Upper lobe of left lung (tissue), 6 donors: ENCODE data around the gene ARMCX4. TPM values are rescaled to one million over a fixed set of nuclear protein-coding genes. Genes with fewer than 3 reads are reported as not detected.

Experiments used
- ATAC-seq, 2 donors: fragments of 200-7000 bp; cut with Tn5 transposase; one replicate each; pipeline ENCODE4 v1.9.1; 2022; ENCODE audit warnings: mild to moderate bottlenecking in 2 of 2, moderate library complexity in 2 of 2; ENCODE audit not compliant: low FRiP score in 2 of 2
- DNase-seq, 2 donors: peaks; one replicate each; pipeline ENCODE4 v3.0.0-alpha.2; 2019 to 2020
- H3K27ac ChIP-seq, 4 donors: fragments of 200-600 bp; sonication (generic); one replicate each; pipeline ENCODE4 v1.5.1; 2016 to 2019
- H3K27me3 ChIP-seq, 4 donors: fragments of 200-600 bp; sonication (generic); one replicate each; pipeline ENCODE4 v1.5.1; 2017 to 2019
- H3K36me3 ChIP-seq, 4 donors: fragments of 200-600 bp; sonication (generic); one replicate each; pipeline ENCODE4 v1.5.1; 2016 to 2019
- H3K4me1 ChIP-seq, 4 donors: fragments of 200-600 bp; sonication (generic); one replicate each; pipeline ENCODE4 v1.5.1; 2018 to 2019
- H3K4me3 ChIP-seq, 4 donors: fragments of 200-600 bp; sonication (generic); one replicate each; pipeline ENCODE4 v1.5.1; 2017 to 2019; ENCODE audit warnings: mild to moderate bottlenecking in 2 of 4, moderate library complexity in 1 of 4
- H3K9me3 ChIP-seq, 4 donors: fragments of 200-600 bp; sonication (generic); one replicate each; pipeline ENCODE4 v1.5.1; 2018 to 2019
- CTCF ChIP-seq, 6 experiments: fragments of 450-650 bp in 4 of 6; fragments of 200-600 bp in 2 of 6; sonication (generic) in 2 of 6; IDR thresholded peaks; one replicate each; pipeline ENCODE4 v1.5.1; 2016 to 2019; ENCODE audit warnings: antibody characterized with exemption in 6 of 6
- EP300 ChIP-seq, 4 donors: sonication (generic); formaldehyde crosslinking; IDR thresholded peaks; one replicate each; pipeline ENCODE4 v1.5.1; 2017; ENCODE audit warnings: antibody characterized with exemption in 4 of 4, control low read depth in 2 of 4
- POLR2A ChIP-seq, 4 donors: fragments of 450-650 bp; IDR thresholded peaks; one replicate each; pipeline ENCODE4 v1.5.1; 2016 to 2017; ENCODE audit warnings: antibody characterized with exemption in 4 of 4, mild to moderate bottlenecking in 2 of 4
- POLR2AphosphoS5 ChIP-seq, 2 donors: sonication (generic); formaldehyde crosslinking; IDR thresholded peaks; one replicate each; pipeline ENCODE4 v1.5.1; 2017; ENCODE audit warnings: antibody characterized with exemption in 2 of 2
- WGBS, 2 donors: methylation state at CpG; one replicate each; pipeline ENCODE4 v1.1.5; 2017 to 2018; 5-methylcytosine and 5-hydroxymethylcytosine counted together
- total RNA-seq, 6 donors: library from RNA; depleted of rRNA in 4 of 6; stranded (reverse); fragments of >200 nt in 4 of 6; gene quantifications; one replicate each; pipeline versions ENCODE4 v1.1.0 to v1.2.1, GENCODE V29; 2016 to 2021
- donor health status: DM: no; HTN: no; CAD: no; lungs with moderate emphysema.
- donor health status: DM: no; HTN: yes; CAD: no; lungs with severe emphysema.

Gene ARMCX4
- total RNA-seq, 6 donors from 2014 or later: 7.7 to 36.7 (median 11.6) TPM

- ATAC-seq (peak; percentile 37 to 68), DNase-seq (no peak)
- Histone ChIP-seq H3K27ac (no peak overlapping the region), H3K4me1 (peaks cover 0 to 3% (median 0%) of the 10 kb centered on the region in 4 donors), H3K4me3 (no peak overlapping the region), H3K27me3 (no peaks in the 10 kb centered on the region), H3K36me3 (peaks cover 0 to 12% (median 0%) of the 10 kb centered on the region in 4 donors), H3K9me3 (no peaks in the 10 kb centered on the region)
- WGBS, 2 donors: 70 to 100% methylated on average over 1 to 2 of the region's 2 CpGs
- no peak for TF ChIP-seq POLR2A (IDR thresholded peaks at IDR 0.05)
- TF ChIP-seq EP300 (IDR thresholded peaks at IDR 0.05): no peak
Observed at GRCh38 chrX:101450961-101451360, 34.3 kb upstream of the ARMCX4 start.

GRCh38 chrX:101452056-101452455 is 33.2 kb upstream of the ARMCX4 start:
- no peak for ATAC-seq
- Histone ChIP-seq H3K27ac (no peak overlapping the region), H3K4me1 (peaks cover 0 to 3% (median 0%) of the 10 kb centered on the region in 4 donors), H3K36me3 (peaks cover 0 to 6% (median 0%) of the 10 kb centered on the region in 4 donors), H3K9me3 (no peaks in the 10 kb centered on the region), H3K27me3 (no peaks in the 10 kb centered on the region), H3K4me3 (no peak overlapping the region)
- 48 to 68% methylated on average over 3 of the region's 3 CpGs for whole genome bisulfite sequencing, 2 donors
- no peak for TF ChIP-seq POLR2AphosphoS5 (IDR thresholded peaks at IDR 0.05)
- TF ChIP-seq POLR2A (IDR thresholded peaks at IDR 0.05): no peak
- TF ChIP-seq CTCF (IDR thresholded peaks at IDR 0.05): no peak
- DNase-seq: no peak

- no peaks in the 10 kb centered on the region for H3K9me3 ChIP-seq
- no peak overlapping the region for H3K27ac ChIP-seq
- no peak for TF ChIP-seq POLR2AphosphoS5 (IDR thresholded peaks at IDR 0.05)
- no peak for TF ChIP-seq CTCF (IDR thresholded peaks at IDR 0.05)
- TF ChIP-seq POLR2A (IDR thresholded peaks at IDR 0.05): no peak
- TF ChIP-seq EP300 (IDR thresholded peaks at IDR 0.05): no peak
- H3K4me3 ChIP-seq: no peak overlapping the region
- ATAC-seq (no peak), DNase-seq (no peak)
- 30 to 55% methylated on average over 1 of the region's 1 CpG for whole genome bisulfite sequencing, 2 donors
- no peaks in the 10 kb centered on the region for H3K36me3 ChIP-seq
- no peaks in the 10 kb centered on the region for H3K27me3 ChIP-seq
- no peaks in the 10 kb centered on the region for H3K4me1 ChIP-seq
Observed at GRCh38 chrX:101460669-101461068, 24.6 kb upstream of the ARMCX4 start.

GRCh38 chrX:101462892-101463291 is 22.4 kb upstream of the ARMCX4 start:
- WGBS, 2 donors: 47 to 81% methylated on average over 3 of the region's 3 CpGs
- Histone ChIP-seq H3K4me1 (no peaks in the 10 kb centered on the region), H3K4me3 (no peak overlapping the region), H3K27ac (no peak overlapping the region), H3K9me3 (no peaks in the 10 kb centered on the region), H3K27me3 (no peaks in the 10 kb centered on the region), H3K36me3 (no peaks in the 10 kb centered on the region)
- no peak for TF ChIP-seq POLR2AphosphoS5 (IDR thresholded peaks at IDR 0.05)
- no peak for TF ChIP-seq POLR2A (IDR thresholded peaks at IDR 0.05)
- TF ChIP-seq CTCF (IDR thresholded peaks at IDR 0.05): peak in 3 of 6 experiments; percentile 18 to 30 (median 19)
- TF ChIP-seq EP300 (IDR thresholded peaks at IDR 0.05): no peak
- ATAC-seq: peak in 1 of 2 donors; percentile 65
- DNase-seq: no peak

GRCh38 chrX:101478366-101478765 is 6.9 kb upstream of the ARMCX4 start:
- no peaks in the 10 kb centered on the region for H3K27me3 ChIP-seq
- 77 to 83% methylated on average over 2 of the region's 2 CpGs for WGBS, 2 donors
- ATAC-seq: no peak
- no peaks in the 10 kb centered on the region for H3K4me1 ChIP-seq
- DNase-seq: no peak
- H3K27ac ChIP-seq: no peak overlapping the region
- H3K36me3 ChIP-seq: no peaks in the 10 kb centered on the region
- no peak overlapping the region for H3K4me3 ChIP-seq
- H3K9me3 ChIP-seq: no peaks in the 10 kb centered on the region
- TF ChIP-seq CTCF (IDR thresholded peaks at IDR 0.05) (no peak), POLR2A (IDR thresholded peaks at IDR 0.05) (no peak), POLR2AphosphoS5 (IDR thresholded peaks at IDR 0.05) (no peak), EP300 (IDR thresholded peaks at IDR 0.05) (no peak)
